PFSK-1 (cell line): Measurements from ENCODE around the gene HM13.

Source experiments
- FOXP2 ChIP-seq: optimal IDR thresholded peaks from 2 replicates; pipeline ENCODE3; 2011; ENCODE audit warnings: borderline replicate concordance, control low read depth, inconsistent platforms; ENCODE audit not compliant: insufficient read depth; ENCODE audit errors: extremely low read length, extremely low read depth
- POLR2AphosphoS5 ChIP-seq: IDR thresholded peaks from 2 replicates; pipeline ENCODE4 v1.6.1; 2012; ENCODE audit warnings: low read depth, mild to moderate bottlenecking, control low read depth, low read length, moderate library complexity
- SIN3A ChIP-seq: IDR thresholded peaks from 2 replicates; pipeline ENCODE4 v1.6.1; 2012; ENCODE audit warnings: mild to moderate bottlenecking, low read length, moderate library complexity, borderline replicate concordance; ENCODE audit not compliant: insufficient read depth
- TAF1 ChIP-seq: IDR thresholded peaks from 2 replicates; pipeline ENCODE4 v1.6.1; 2012; ENCODE audit warnings: low read length, control low read depth, borderline replicate concordance; ENCODE audit not compliant: insufficient read depth
- TF ChIP-seq, protein P1 (sequence below), 2 experiments: IDR thresholded peaks; 2 replicates each; pipeline versions ENCODE4 v1.6.1 to v1.8.0; 2011 to 2012; ENCODE audit warnings: low read depth in 2 of 2, low read length in 2 of 2, control low read depth in 1 of 2, inconsistent platforms in 1 of 2, mild to moderate bottlenecking in 1 of 2, moderate library complexity in 1 of 2; ENCODE audit not compliant: insufficient read depth in 1 of 2

The HM13 gene

DNA sequence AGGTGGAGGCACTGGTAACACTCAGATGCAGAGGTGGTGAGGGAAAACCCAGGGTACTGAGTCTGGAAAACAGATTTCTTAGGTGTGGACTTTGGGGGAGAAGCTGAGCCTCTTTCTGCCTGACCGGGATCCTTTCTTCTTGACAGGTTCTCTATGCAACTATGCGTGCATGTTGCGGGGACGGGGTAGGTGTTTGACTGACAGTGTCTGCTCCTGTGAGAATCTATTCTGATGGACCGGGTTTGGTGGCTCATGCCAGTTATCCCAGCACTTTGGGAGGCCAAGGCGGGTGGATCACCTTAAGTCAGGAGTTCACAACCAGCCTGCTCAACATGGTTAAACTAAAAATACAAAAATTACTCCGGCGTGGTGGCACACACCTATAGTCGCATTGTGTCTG is 63.0 kb downstream of the HM13 start:
- TF ChIP-seq FOXP2 (no peak), POLR2AphosphoS5 (no peak)

DNA sequence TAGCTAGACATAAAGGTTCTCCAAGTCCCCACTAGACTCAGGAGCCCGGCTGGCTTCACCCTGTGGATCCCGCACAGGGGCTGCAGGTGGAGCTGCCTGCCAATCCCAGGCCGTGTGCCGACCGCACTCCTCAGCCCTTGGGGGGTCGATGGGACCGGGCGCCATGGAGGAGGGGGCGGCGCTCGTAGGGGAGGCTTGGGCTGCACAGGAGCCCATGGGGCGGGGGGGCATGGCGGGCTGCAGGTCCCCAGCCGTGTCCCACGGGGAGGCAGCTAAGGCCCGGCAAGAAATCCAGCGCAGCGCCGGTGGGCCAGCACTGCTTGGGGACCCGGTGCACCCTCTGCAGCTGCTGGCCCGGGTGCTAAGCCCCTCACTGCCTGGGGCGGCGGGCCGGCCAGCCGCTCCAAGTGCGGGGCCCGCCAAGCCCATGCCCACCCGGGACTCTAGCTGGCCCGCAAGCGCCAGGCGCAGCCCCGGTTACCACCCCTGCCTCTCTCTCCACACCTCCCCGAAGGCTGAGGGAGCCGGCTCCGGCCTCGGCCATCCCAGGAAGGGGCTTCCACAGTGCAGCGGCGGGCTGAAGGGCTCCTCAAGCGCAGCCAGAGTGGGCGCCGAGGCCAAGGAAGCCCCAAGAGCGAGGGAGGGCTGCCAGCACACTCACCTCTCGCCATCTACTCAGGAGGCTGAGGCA is 64.4 kb downstream of the HM13 start:
- TF ChIP-seq POLR2AphosphoS5, result no peak
- TF ChIP-seq TAF1, result no peak
- TF ChIP-seq, protein P1, sequence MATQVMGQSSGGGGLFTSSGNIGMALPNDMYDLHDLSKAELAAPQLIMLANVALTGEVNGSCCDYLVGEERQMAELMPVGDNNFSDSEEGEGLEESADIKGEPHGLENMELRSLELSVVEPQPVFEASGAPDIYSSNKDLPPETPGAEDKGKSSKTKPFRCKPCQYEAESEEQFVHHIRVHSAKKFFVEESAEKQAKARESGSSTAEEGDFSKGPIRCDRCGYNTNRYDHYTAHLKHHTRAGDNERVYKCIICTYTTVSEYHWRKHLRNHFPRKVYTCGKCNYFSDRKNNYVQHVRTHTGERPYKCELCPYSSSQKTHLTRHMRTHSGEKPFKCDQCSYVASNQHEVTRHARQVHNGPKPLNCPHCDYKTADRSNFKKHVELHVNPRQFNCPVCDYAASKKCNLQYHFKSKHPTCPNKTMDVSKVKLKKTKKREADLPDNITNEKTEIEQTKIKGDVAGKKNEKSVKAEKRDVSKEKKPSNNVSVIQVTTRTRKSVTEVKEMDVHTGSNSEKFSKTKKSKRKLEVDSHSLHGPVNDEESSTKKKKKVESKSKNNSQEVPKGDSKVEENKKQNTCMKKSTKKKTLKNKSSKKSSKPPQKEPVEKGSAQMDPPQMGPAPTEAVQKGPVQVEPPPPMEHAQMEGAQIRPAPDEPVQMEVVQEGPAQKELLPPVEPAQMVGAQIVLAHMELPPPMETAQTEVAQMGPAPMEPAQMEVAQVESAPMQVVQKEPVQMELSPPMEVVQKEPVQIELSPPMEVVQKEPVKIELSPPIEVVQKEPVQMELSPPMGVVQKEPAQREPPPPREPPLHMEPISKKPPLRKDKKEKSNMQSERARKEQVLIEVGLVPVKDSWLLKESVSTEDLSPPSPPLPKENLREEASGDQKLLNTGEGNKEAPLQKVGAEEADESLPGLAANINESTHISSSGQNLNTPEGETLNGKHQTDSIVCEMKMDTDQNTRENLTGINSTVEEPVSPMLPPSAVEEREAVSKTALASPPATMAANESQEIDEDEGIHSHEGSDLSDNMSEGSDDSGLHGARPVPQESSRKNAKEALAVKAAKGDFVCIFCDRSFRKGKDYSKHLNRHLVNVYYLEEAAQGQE (IDR thresholded peaks at IDR 0.05; ENCODE audit: insufficient read depth in 1 of 2, low read depth in 2 of 2, low read length in 2 of 2), result no peak
- no peak for TF ChIP-seq FOXP2
- TF ChIP-seq SIN3A, result no peak

DNA sequence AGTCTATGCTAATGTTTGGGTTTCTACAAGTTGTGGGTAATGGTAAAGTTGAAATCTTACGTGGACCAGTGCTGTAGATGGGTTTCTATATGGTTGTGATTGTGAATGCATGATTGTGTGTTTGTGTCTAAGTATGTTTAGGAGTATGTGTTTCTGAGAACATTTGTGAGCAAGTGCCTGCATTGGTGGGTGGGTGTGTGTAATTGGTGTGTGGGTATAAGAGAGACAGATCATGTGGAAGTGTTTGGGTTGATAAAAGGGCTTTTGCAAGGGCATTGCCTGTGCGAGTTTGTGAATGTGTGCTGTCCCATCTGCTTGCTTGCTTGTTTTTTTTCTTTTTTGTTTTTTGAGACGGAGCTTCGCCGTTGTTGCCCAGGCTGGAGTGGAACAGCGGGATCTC is 65.0 kb downstream of the HM13 start:
- TF ChIP-seq POLR2AphosphoS5 (no peak), FOXP2 (no peak), TAF1 (no peak), SIN3A (no peak)
- TF ChIP-seq, protein P1 (IDR thresholded peaks at IDR 0.05; ENCODE audit: insufficient read depth in 1 of 2, low read depth in 2 of 2, low read length in 2 of 2), result no peak

DNA sequence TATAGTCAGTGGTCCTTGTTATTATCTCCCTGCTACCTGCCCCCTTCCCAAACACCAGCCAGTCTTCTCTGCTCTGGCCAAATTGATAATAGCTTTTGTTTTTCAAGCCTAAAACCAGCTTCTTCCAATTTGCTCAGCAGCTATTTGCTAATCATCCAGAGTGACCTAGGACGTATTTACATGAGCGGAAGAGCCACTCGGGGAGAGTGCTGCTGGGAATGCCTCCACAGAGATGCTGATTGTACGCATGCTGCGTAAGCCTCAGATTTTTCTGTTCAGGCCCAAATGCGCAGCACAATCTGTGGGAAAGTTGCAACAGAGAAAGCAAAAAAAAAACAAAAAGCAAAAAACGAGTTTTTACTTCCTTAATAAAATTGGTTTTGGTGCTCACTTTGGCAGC is 66.5 kb downstream of the HM13 start:
- TF ChIP-seq TAF1, result no peak
- TF ChIP-seq SIN3A, result no peak
- no peak for TF ChIP-seq POLR2AphosphoS5
- TF ChIP-seq, protein P1 (IDR thresholded peaks at IDR 0.05; ENCODE audit: insufficient read depth in 1 of 2, low read depth in 2 of 2, low read length in 2 of 2), result no peak
- no peak for TF ChIP-seq FOXP2

DNA sequence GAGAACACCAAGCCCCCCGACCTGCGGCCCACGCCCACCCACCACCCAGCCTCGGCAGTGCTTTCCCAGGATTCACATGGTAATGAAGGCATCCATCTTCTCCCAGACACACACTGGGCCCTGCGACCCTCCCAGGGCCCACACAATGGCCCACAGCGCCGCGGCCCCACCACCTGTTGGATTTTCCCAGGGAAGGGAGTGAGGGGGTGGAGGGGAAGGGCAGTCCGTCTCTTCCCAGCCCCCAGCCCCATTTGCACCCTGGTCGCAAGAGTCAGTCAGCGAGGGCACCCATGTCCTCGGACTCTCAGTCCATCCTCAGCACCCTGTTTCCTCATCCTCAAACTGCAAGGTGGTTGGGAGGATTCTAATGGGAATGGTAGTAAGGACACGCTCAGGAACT is 67.1 kb downstream of the HM13 start:
- TF ChIP-seq SIN3A (no peak), FOXP2 (no peak), TAF1 (no peak)
- TF ChIP-seq, protein P1 (IDR thresholded peaks at IDR 0.05; ENCODE audit: insufficient read depth in 1 of 2, low read depth in 2 of 2, low read length in 2 of 2), result no peak
